ENCODE results near the gene DHFR2. TPM values are rescaled to one million over a fixed set of nuclear protein-coding genes. Genes with fewer than 3 reads are reported as not detected.

Gene DHFR2
- polyA plus RNA-seq (2012; rRNA removed), result 1.3 and 1.9 TPM in 2 replicates
- 2.3 TPM in 2 replicates for polyA plus RNA-seq (2012; cell fraction: cytosol; rRNA removed)
- polyA plus RNA-seq (2012; cell fraction: nucleus; rRNA removed), result 0.75 and 1.1 TPM in 2 replicates

GRCh38 chr3:94062513-94063404 lies at the start of gene DHFR2, which contains the start of gene NSUN3:
DHFR2 (minus strand) TSS chr3:94062916; CDS start chr3:94061511, 1,405 bp downstream.
NSUN3 (plus strand) TSS chr3:94063061; CDS start chr3:94063127, 66 bp downstream.
- peaks cover 18 to 31% of the 10 kb centered on the region in 2 experiments for H3K36me3 ChIP-seq (replicated peaks in 1 of 2; ENCODE audit: control insufficient read depth in 1 of 2, insufficient read depth in 2 of 2, low read length in 1 of 2)
- H3K27ac ChIP-seq (ENCODE audit: low read depth in 2 of 2, low read length in 1 of 2), result peak within 1 kb of the TSS; percentile 98 to 99
- peak within 1 kb of the TSS; percentile 80 to 86 for H3K4me3 ChIP-seq (ENCODE audit: low read depth in 2 of 2, low read length in 1 of 2)
- peak; percentile 95 for TF ChIP-seq ELF1 (IDR thresholded peaks at IDR 0.05)
- no peak for TF ChIP-seq JUND (IDR thresholded peaks at IDR 0.05)
- peak; percentile 71 for TF ChIP-seq GABPA (IDR thresholded peaks at IDR 0.05; ENCODE audit: low read depth)
- TF ChIP-seq USF1 (IDR thresholded peaks at IDR 0.05; ENCODE audit: borderline replicate concordance, low read depth), result no peak
- no peak for TF ChIP-seq USF2 (IDR thresholded peaks at IDR 0.05; ENCODE audit: borderline replicate concordance, low read depth, low read length)
- peak; percentile 77 for TF ChIP-seq POLR2AphosphoS5 (IDR thresholded peaks at IDR 0.05; ENCODE audit: low read depth, low read length)
- TF ChIP-seq MAX (IDR thresholded peaks at IDR 0.05; ENCODE audit: low read depth), result peak; percentile 49
- TF ChIP-seq ZBTB33 (IDR thresholded peaks at IDR 0.05; ENCODE audit: borderline replicate concordance, low read depth), result peak; percentile 99
- TF ChIP-seq SIN3A (IDR thresholded peaks at IDR 0.05; ENCODE audit: borderline replicate concordance, low read depth, low read length), result peak; percentile 93
- no peak for TF ChIP-seq FOXM1 (IDR thresholded peaks at IDR 0.05; ENCODE audit: low read depth)
- TF ChIP-seq TEAD4 (IDR thresholded peaks at IDR 0.05; ENCODE audit: borderline replicate concordance, insufficient read depth), result no peak
- TF ChIP-seq RCOR1 (IDR thresholded peaks at IDR 0.05; ENCODE audit: low read length), result peak; percentile 1; the same call in 1 of the 2 replicates
- no peak for TF ChIP-seq RAD21 (IDR thresholded peaks at IDR 0.05; ENCODE audit: low read length)
- no peak for TF ChIP-seq RXRA (IDR thresholded peaks at IDR 0.05; ENCODE audit: borderline replicate concordance, low read depth)
- TF ChIP-seq FOSL2 (IDR thresholded peaks at IDR 0.05; ENCODE audit: borderline replicate concordance, low read depth), result no peak
- peak; percentile 99 for TF ChIP-seq CHD2 (IDR thresholded peaks at IDR 0.05; ENCODE audit: low read length, partially characterized antibody)
- TF ChIP-seq TAF1 (IDR thresholded peaks at IDR 0.05; ENCODE audit: borderline replicate concordance, low read depth, low read length), result peak; percentile 61; the same call in 1 of the 2 replicates
- TF ChIP-seq TCF12 (IDR thresholded peaks at IDR 0.05), result peak; percentile 16; the same call in 1 of the 2 replicates
- TF ChIP-seq FOXJ3 (CRISPR knock-in tag; IDR thresholded peaks at IDR 0.05), result no peak
- peak; percentile 51 for TF ChIP-seq NRF1 (IDR thresholded peaks at IDR 0.05; ENCODE audit: low read depth, low read length)
- no peaks in the 10 kb centered on the region for H3K9me3 ChIP-seq
- H3K4me1 ChIP-seq (ENCODE audit: control insufficient read depth in 1 of 2, insufficient read depth in 2 of 2, low read depth in 1 of 2, low read length in 1 of 2), result peaks cover 0 to 2% of the 10 kb centered on the region in 2 experiments; a peak in 2 of 4 replicates
- ChIA-PET POLR2A (interaction anchor here (0.6 to 1.8 kb wide), 9 partner anchors 12 to 120 kb away, joined by 3 to 7 read pairs (median 3); partner anchors contain the start of gene PROS1), CTCF (interaction anchor here (0.7 to 1.9 kb wide), 7 partner anchors 8 to 157 kb away, joined by 3 to 6 read pairs (median 3); no protein-coding TSS in a partner anchor)
- no peaks in the 10 kb centered on the region for H3K9me2 ChIP-seq
- DNase-seq, result peak; percentile 75
- WGBS (ENCODE audit: low lambda C conversion rate), result under 1% methylated on average over 36 of the region's 52 CpGs
- H2AFZ ChIP-seq (ENCODE audit: low read depth), result peak within 1 kb of the TSS; percentile 93
- no peaks in the 10 kb centered on the region for H3K27me3 ChIP-seq (ENCODE audit: insufficient read depth)
- no peaks in the 10 kb centered on the region for H4K20me1 ChIP-seq (ENCODE audit: insufficient read depth)
- H3K79me2 ChIP-seq (ENCODE audit: insufficient read depth), result peaks cover 19% of the 10 kb centered on the region; the same call in 1 of the 2 replicates
- peak within 1 kb of the TSS; percentile 75 for H3K4me2 ChIP-seq
- peak within 1 kb of the TSS; percentile 97 for H3K9ac ChIP-seq
- H3F3A ChIP-seq (replicated peaks; ENCODE audit: insufficient read depth), result peaks cover 19% of the 10 kb centered on the region

Measured in SK-N-SH (cell line).